ENCODE measurements around the gene TTC29.

TTC29 gene, protein sequence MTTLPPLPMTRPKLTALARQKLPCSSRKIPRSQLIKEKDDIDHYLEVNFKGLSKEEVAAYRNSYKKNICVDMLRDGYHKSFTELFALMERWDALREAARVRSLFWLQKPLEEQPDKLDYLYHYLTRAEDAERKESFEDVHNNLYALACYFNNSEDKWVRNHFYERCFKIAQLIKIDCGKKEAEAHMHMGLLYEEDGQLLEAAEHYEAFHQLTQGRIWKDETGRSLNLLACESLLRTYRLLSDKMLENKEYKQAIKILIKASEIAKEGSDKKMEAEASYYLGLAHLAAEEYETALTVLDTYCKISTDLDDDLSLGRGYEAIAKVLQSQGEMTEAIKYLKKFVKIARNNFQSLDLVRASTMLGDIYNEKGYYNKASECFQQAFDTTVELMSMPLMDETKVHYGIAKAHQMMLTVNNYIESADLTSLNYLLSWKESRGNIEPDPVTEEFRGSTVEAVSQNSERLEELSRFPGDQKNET

DNA sequence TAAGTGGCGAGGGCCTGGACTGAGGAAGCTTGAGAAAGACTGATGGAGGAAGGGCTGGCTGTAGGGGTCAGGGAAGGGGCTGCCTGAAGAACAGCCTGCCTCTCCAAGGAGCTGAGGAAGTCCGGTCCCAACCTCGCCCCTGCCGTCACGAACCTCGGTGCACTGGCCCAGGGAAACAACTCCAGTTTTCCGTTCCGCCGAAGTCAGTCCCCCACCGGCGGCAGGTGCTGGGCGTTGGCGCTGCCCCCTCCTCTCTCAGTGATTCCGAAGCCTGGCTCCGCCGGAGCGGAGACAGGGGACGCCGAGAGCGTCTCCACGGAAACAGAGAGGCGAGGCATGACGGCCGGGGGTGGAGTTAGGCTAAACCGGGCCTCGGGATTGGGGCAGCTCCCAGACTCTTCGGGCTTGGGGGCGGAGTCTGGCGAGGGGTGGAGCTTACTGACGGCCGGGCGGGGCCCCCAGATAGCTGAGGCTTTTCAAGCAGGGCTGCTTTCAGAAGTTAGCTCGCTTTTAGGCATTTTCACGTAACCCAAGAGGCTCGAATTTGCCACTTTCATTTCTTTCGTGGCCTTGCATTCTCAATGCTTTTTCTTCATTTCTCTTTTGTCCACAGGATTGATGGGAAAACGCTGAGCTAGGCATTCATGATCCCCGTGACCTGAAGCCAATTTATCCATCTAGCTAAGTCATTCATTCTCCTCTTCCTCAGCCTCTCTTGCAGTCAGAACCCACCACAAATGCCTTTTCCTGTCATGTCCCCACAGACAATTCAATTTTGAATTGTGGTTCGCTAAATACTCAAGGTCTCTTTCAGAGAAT is at the start of gene TTC29:
Gene TTC29 (minus strand): TSS at position 309 of the 819 bp plus-strand sequence. CDS start 5,969 bp downstream, outside the sequence.
- DNase-seq: peak; percentile 1

DNA sequence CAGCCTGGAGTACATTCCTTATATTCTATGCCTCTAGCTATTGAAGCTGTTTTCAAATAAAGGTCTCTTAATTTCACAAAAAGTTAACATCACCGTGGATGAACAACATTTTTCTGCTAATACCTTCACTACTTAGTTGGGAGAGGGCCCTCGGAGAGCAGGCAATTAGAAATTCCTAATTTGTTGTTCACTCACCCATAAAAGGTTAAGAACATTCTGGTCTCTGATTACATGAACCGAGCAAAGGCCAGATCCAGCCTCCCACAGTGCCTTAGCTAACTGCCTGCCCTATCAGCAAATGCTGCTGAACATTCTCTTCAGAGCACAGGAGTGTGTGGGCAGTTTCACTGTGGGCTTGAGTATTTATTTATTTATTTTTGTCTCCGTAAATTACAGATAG is 36.0 kb upstream of the TTC29 start:
- DNase-seq: no peak

DNA sequence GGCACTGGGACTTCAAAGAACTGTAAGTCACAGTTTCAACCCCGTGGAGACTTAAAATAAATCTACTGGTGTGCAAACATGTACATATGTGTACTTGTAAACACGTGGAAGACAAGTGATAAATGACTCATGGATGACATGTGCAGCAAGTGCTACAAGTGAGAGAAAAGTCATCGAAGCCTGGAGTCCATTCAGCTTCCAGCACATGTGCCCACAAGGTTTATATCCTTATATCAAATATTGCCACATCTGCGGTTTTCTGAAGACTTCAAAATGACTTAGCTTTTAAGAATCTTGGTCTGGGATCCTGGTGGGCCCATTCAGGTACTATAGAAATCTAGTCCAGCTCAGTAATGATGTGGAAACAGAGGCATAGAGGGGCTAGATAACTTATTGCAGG is 33.0 kb upstream of the TTC29 start:
- no peak for DNase-seq

DNA sequence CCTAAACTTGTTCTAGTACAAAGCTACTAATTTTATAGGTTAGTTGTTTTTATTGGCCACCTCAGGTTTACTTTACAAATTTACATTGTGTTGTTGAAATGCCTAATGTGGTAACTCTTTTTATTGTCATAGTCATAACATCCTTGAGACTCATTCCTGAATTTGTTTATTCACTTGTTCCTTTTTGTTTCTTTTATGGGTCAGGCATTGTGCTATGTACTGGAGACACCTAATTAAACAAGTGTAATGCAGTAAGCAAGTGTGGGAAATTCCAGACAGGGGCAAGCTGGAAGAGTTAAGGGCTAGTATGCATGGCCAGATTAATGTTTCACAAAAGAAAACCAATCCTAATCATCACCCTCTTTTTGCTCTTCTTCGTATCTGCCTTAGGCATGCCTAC is 30.5 kb upstream of the TTC29 start:
- no peak for DNase-seq

DNA sequence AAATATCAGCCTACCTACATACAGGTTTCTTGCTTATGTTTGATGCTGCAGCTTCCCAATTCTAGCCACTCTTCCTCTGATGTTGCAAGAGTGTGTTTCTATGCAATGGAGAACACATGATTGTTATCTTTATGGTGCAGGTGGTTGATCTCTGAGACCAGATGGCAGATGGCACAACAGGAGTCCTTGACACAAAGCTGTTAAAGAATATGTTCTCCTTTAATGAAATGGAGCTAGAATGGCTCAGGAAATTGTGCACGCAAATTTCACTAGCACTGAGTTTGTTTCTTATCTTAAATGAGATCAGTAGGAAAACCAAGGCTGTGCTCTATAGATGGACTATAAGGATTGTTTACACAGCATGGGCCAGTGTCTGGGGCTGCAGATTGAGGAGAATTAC is 29.9 kb upstream of the TTC29 start:
- DNase-seq: peak; percentile 27

DNA sequence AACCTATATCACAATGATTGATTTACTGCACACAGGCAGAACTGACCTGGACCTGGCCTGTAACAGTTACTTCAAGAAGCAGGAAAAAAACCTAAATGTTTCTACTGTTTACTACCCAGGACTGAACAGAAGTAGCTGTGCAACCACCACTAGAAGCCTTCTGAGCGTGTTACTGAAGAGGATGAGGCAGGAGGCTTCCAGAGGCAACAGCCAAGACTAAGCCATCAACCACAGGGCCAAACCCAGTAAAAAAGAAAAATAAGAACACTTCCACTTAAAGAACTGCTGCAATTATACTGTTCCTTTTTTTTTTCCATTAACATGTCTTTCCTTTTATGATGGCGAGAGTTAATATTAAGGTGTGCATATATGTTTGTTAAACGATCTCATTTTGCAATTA is 29.4 kb upstream of the TTC29 start:
- no peak for DNase-seq

DNA sequence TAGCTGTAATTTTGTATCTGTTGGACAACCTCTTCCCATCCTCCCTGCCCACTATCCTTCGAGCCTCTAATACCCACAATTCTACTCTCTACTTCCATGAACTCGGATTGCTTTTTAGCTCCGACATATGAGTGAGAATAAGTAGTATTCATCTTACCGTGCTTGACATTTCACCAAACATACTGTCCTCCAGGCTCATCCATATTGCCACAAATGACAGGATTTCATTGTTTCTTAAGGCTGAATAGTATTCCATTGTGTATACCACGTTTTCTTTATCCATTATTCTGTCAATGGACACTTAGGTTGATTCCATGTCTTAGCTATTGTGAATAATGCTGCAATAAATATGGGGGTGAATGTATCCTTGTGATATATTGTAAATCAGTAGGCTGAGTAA is 26.4 kb upstream of the TTC29 start:
- DNase-seq: no peak

DNA sequence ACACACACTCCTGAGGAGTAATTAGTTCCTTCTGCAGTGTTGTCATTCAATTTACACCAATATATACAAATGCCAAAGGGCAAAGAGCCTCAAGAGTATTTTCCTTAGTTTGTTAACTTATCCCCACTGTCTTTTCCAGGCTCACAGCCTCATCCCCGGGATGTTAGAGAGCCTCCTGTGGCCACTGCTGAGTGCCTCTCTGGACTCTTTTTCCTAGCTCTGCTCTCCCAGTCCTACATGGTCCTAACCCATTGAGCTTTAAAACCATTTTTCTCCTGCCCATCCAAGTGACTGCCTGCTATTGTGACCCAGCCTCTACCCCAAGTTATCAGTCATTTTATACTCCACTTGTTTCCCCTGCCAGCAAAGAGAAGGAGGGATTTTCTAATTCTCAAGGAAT is 23.5 kb upstream of the TTC29 start:
- DNase-seq: no peak

DNA sequence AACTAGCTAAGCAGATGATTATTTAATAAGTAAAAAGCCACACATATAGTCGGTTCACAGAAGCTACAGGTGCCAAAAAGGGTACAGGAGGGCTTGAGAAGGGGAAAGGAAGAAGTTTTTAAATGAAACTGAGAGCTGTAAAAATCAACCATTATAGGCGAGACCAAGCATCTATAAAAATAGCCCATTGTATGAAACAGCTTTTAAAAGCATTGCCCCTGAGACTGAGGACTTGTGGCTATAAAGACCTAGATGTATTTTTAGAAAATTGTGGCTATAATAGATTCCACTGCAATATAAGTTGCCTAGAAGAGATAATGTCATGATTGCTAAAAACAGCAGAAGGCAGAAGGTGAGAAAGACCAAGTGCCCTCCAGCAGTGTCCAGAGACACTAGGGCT is 15.0 kb upstream of the TTC29 start:
- DNase-seq: no peak

DNA sequence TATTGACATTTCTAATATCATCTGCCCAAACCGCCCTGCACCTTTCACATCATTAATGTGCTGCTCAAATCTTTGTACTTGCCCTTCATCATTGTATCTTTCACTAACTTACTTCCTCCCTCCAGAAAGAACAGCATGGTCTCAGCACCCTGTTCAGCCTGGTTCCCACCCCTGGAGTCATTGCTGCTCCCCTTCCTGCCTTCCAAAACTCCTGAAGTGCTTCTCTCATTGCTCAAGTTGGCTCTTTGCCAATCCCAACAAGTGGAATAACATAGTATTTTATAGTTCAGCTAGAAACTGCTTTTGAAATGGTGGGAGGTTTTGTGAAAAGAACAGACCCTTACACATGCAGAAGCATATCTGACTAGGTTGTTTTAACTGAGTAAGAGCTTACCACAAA is 14.0 kb upstream of the TTC29 start:
- no peak for DNase-seq

DNA sequence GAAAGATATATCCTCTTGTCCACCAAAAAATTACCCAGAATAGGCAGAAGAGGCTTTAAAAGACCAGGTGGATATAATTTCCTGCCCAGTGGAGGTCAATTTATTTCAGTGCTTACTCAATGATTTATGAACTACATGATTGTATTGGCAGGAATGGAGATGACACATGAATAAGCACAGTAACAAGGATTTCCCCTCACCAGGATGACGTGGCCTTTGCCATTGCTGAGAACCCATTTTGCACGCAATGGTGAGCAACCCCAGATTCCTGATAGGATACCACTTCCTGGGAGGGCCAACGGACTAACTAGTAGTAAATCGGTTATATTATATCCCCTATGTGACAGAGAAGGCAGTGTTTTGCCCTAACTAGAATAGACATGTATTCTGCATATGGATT is 11.6 kb upstream of the TTC29 start:
- no peak for DNase-seq

DNA sequence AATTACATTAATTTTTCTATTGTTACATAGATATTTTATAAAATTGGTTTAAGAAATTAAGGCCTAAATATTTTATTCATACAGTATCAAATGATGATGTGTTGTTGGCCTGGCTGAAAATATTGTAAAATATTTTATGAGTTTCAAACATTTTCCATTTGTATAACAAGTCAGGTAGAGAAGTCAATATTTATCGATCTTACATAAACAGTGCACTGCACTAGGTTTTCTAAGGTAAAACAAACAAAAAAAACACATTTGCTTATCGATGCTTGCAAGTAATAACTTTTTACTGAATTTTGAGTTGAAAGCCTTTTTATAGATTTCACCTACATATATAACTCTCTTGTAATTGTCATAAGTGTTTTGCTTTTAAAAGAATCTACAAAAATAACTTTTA is 7.2 kb upstream of the TTC29 start:
- no peak for DNase-seq

DNA sequence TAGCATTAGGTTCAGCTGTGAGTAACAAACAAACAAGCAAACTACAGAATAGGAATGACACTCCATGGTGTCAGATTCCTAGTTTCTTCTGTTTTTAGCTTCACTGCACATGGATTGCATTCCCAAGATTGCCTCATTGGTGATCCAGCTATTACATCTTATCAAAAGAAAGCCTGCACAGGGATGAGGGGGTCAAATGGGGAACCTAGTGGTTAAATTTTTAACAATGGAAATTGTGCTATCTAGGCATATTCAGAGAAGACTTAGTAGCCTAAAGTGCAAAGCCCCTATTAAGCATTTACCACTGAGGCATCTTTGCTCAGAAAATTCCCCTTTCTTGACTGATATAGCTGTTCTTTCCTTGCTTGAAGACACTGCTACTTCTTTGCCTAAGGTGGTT is 3.9 kb upstream of the TTC29 start:
- DNase-seq: no peak

DNA sequence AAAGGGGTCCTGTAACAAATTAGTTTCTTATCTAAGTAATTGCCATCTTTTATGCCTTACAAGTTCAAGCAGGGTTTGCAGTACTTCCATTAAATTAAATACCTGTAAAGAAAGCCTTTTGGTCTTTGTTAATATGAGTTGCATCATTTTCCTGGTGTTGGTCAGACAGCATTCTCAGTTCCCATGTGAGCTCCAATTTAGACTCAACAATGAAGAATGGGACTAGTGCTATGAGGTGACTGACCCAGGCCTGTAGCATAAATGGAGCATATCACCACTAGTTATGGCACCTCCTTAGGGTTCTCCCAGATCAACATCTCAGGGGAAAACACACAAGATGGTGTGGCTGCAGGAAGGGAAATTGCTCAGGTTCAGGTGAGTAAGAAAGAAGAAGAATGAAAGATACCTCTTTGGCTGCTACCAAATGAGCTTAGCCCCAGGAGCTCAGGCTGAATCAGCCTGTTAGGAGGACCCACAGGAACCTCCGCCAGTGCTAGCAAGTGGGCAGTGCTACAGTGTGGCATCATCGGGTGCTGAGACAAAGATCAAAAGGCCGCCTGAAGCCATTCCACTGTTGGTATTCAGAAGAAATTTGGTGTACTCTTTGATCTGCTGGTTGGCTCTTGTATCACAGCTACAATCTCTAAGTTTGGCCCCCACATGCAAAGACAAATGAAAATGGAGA is 1.8 kb downstream of the TTC29 start:
- no peak for DNase-seq

DNA sequence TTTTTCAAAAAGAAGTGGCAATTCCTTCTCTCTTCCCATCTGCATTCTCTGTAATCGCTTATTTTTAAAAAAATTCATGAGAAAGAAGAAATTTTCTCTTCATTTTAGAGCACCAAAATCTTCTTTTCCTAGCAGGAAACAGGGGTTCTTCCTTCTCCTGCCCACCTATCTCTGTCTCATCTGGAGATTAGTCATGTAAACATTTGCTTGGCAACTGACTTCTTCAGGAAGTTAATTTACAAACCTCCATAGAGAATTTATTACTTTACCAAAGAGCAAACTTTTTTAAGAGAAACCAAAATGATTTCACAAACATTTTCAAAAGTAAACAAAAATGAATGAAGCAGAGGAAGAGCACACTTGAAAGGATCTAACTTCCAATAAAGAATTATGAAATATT is 13.5 kb downstream of the TTC29 start:
- no peak for DNase-seq

DNA sequence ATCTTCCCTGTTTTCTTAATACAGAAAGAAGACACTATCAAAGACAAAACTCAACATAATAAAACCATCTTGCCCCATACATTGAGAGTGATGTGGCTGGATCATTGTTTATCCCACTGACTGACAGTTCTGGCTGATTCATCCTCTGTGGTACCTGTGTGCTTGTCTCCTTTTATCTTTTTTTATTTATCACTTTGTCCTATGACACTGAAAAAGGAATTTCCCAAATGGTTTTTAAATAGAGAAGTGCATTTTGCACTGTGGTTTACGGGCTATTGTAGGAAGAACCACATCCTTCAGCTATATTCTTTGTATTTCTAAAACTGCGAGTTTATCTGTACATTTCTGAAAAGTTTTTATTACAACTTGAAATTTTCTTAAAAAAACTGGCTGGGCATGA is 15.0 kb downstream of the TTC29 start:
- DNase-seq: no peak

DNA sequence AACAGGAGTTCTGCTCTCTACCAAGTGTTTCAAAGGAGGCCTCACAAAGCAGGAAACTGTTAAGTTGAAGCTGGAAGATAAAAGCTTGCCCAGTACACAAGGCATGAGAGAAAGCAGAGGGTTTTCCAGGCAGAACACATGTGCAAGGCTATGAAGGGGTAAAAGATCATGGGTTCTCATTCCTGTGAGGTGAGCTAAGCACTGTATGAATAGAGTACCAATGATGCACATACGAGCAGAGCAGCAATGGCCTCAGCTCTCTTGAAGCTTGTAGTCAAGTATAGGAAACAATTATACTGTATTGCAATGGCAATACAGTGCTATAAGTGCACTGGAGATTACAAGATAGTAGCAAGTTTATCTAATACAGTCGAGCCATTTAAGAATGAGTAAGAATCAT is 18.0 kb downstream of the TTC29 start:
- DNase-seq: no peak

DNA sequence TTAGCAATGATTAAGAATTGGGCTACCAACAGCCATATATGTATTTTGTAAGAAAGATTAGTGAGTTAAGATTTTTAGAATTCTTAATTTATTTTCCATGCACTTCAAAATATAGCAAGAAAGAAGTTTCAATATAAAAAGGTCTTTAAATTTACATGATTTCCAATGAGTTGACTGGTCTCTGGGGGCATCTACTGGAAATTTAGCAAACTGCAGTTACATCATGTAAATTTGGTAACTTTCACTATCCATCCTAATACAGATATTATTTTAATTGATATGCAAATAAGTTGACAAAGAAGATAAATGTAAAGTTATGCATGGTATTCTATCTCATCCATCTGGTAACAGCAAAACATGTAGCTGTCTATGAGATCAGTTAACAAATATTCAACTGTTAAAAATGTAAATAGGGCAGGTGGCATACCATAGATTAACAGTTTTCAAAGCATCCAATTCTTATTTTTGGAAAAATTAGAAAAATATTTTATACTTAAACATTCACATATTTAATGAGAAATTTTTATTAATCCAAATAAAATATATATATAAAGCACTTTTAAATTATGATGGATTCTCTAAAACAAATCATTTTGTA is 29.1 kb downstream of the TTC29 start:
- no peak for DNase-seq

DNA sequence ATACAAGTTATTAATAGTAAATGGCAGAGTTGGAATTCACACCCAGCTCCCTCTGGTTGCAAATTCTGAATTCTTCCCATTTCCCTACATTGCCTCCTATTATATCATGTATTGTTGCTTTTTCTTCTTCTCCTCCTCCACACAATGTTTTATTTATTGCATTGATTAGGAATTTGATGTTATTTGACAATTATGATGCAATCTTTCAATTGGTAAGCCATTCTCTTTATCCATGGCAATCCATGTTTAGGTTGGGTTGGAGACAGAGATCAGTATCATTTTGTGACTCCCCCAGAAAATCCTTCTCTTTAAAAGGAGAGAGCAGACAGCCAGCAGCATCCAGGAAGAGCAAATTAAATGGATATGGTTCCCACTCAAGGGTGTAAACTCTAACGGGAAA is 30.5 kb downstream of the TTC29 start:
- DNase-seq: no peak

DNA sequence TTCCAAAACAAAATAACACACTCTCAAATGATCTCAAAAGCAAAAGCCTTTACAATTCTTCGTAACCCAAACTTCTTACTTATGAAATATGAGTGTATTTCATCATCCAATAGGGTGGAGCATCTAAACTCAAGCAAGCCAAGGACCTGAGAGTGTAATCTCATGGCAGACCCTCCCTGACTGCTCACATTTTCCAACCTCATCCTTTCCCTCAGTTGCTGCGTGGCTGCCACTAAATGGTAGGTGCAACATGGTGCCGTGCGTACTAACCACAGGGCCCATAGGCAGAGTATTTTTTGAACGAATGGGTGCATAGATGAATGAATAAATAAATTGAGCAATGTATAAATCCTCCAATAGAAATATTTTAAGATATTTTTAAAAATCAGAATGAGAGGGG is 45.4 kb downstream of the TTC29 start:
- DNase-seq: no peak

DNA sequence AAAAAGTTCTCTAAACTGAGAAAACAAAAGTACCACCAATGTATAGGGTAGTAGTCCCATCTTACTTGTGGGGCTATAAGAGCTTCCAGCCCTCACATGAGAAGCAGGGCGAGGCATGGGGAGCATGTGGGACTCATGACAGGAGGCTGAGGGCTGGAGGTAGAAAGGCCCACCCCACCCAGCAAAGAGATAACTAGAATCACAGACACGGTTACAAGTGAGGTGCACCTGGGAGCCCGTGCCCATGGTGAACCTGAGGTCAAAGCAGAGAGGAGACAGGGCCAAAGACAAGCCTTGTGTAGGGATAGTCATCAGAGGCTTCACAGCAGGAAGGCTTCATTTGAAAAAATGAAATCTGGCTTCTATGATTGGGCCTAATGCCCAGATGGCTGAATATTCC is 55.4 kb downstream of the TTC29 start:
- no peak for DNase-seq

DNA sequence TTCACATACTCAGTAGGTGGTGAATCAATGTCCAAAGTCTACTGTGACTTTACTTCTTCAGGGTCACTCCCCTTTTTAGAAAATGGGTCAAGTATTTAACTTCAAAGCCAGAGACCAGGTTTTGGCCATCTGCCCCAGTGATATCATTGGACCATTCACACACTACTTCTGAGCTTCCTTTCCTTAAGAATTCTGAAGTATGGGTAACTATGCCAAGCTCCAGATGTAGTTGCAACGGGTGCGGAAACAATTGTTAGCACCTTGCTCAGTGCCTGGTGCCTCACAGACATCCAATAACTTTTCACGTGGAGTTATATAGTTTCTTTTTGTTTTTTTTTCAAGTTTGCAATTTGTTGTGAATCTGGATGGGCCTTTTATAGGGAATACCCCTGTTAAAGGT is 62.6 kb downstream of the TTC29 start:
- no peak for DNase-seq

DNA sequence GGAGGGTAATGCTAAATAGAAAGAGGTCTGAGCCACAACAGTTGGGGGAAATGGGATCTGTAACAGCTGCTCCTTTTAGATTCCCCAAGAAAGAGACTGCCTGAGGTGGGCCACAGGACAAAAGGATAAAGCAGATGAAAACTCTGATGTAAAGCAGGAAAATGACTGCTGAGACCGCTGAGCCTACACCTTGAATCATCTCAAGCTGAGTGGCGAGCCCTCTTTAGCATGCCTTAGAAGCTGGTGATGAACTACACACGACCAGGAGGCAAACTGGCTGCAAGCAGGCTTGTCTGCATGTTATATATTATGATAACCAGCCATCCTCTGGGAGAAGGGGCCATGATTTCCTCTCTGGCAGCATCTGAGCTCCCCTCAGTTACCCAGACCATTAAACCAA is 88.4 kb downstream of the TTC29 start:
- DNase-seq: no peak

Measured in DMS 273 treated with DMSO at 0.1 percent for 48 hours (cell line).